Mucosa of descending colon (tissue), 3 donors: ENCODE data around the gene PPM1A. TPM values are rescaled to one million over a fixed set of nuclear protein-coding genes. Genes with fewer than 3 reads are reported as not detected.

Experiments used
- ATAC-seq: fragments of 200-7000 bp; cut with Tn5 transposase; one replicate; pipeline ENCODE4 v1.9.1; 2020; ENCODE audit warnings: mild to moderate bottlenecking, moderate library complexity
- DNase-seq, 3 donors: peaks; one replicate each; pipeline ENCODE4 v3.0.0-alpha.2; 2020
- H3K36me3 ChIP-seq: fragments of 200-600 bp; one replicate; pipeline ENCODE4 v1.8.0; 2021; ENCODE audit warnings: low read depth, mild to moderate bottlenecking
- H3K4me1 ChIP-seq: fragments of 200-600 bp; one replicate; pipeline ENCODE4 v1.8.0; 2021; ENCODE audit warnings: low read depth, mild to moderate bottlenecking
- H3K4me3 ChIP-seq: fragments of 200-600 bp; one replicate; pipeline ENCODE4 v1.8.0; 2021; ENCODE audit warnings: mild to moderate bottlenecking
- H3K9me3 ChIP-seq: fragments of 200-600 bp; one replicate; pipeline ENCODE4 v1.8.0; 2021; ENCODE audit warnings: mild to moderate bottlenecking
- CTCF ChIP-seq: fragments of 200-600 bp; IDR thresholded peaks from one replicate; pipeline ENCODE4 v1.8.0; 2022; ENCODE audit warnings: antibody characterized with exemption, mild to moderate bottlenecking
- intact Hi-C, 2 donors: fragments of 100-400 bp; cut with DNase I in 1 of 2; cut with micrococcal nuclease in 1 of 2; formaldehyde crosslinking; loops; one replicate each; pipeline versions ENCODE4 v1.11.0 to v1.11.1; 2022; cut with DNase I, micrococcal nuclease
- total RNA-seq, 3 donors: library from RNA; stranded (reverse); fragmentation: NEBNext Ultra II Directional in 2 of 3; extraction: Animal tissue kit (Norgen Biotek cat#: 25700) in 2 of 3; gene quantifications; one replicate each; pipeline versions ENCODE4 v1.2.1 to v1.2.4, GENCODE V29; 2021 to 2023
- donor health status: DM: no; HTN: no; CAD: no; lungs with moderate emphysema.
- donor health status: DM: no; HTN: no; CAD: no.
- donor health status: DM: no; HTN: yes; CAD: no.

The PPM1A gene
- total RNA-seq, 3 donors from 2014 or later, result 102 to 124 (median 111) TPM

GRCh38 chr14:60229614-60230013, 19.4 kb upstream of the PPM1A start:
- no peak for TF ChIP-seq CTCF
- H3K4me3 ChIP-seq, result no peak overlapping the region
- intact Hi-C loops, result no loop called here
- no peaks in the 10 kb centered on the region for H3K4me1 ChIP-seq
- no peak for ATAC-seq
- H3K9me3 ChIP-seq, result no peaks in the 10 kb centered on the region
- no peaks in the 10 kb centered on the region for H3K36me3 ChIP-seq
- DNase-seq, result no peak

- no peaks in the 10 kb centered on the region for H3K9me3 ChIP-seq
- H3K4me1 ChIP-seq, result no peaks in the 10 kb centered on the region
- intact Hi-C loops, result no loop called here
- no peak overlapping the region for H3K4me3 ChIP-seq
- ATAC-seq, result no peak
- no peaks in the 10 kb centered on the region for H3K36me3 ChIP-seq
- no peak for DNase-seq
- TF ChIP-seq CTCF, result no peak
Measured at GRCh38 chr14:60232185-60232584, 16.8 kb upstream of the PPM1A start.

GRCh38 chr14:60233251-60233650, 15.8 kb upstream of the PPM1A start:
- H3K9me3 ChIP-seq, result no peaks in the 10 kb centered on the region
- DNase-seq (no peak), ATAC-seq (no peak)
- no peak for TF ChIP-seq CTCF
- no peaks in the 10 kb centered on the region for H3K36me3 ChIP-seq
- intact Hi-C loops, result no loop called here
- H3K4me3 ChIP-seq, result no peak overlapping the region
- H3K4me1 ChIP-seq, result no peaks in the 10 kb centered on the region

GRCh38 chr14:60233891-60234290, 15.1 kb upstream of the PPM1A start:
- intact Hi-C loops, result no loop called here
- no peak for TF ChIP-seq CTCF
- DNase-seq (no peak), ATAC-seq (no peak)
- Histone ChIP-seq H3K36me3 (no peaks in the 10 kb centered on the region), H3K4me3 (no peak overlapping the region), H3K4me1 (no peaks in the 10 kb centered on the region), H3K9me3 (no peaks in the 10 kb centered on the region)

- no peak overlapping the region for H3K4me3 ChIP-seq
- TF ChIP-seq CTCF, result no peak
- ATAC-seq (peak; percentile 56), DNase-seq (no peak)
- intact Hi-C loops, result no loop called here
- H3K4me1 ChIP-seq, result no peaks in the 10 kb centered on the region
- no peaks in the 10 kb centered on the region for H3K36me3 ChIP-seq
- no peaks in the 10 kb centered on the region for H3K9me3 ChIP-seq
Measured at GRCh38 chr14:60235440-60235839, 13.6 kb upstream of the PPM1A start.

GRCh38 chr14:60238955-60239354, 10.1 kb upstream of the PPM1A start:
- no peak for DNase-seq
- Histone ChIP-seq H3K4me1 (no peaks in the 10 kb centered on the region), H3K9me3 (no peaks in the 10 kb centered on the region), H3K36me3 (no peaks in the 10 kb centered on the region), H3K4me3 (no peak overlapping the region)
- ATAC-seq, result no peak
- no peak for TF ChIP-seq CTCF
- intact Hi-C loops, result no loop called here
